ENCODE data around the gene YIF1B. TPM values are rescaled to one million over a fixed set of nuclear protein-coding genes. Genes with fewer than 3 reads are reported as not detected.
"Not testable (repeated sequence)": the region's sequence is repeated elsewhere in the genome, so short reads cannot be mapped to it uniquely, and the experiment has no call there.

The YIF1B gene
- total RNA-seq, 1 donor from 2014 or later, result 84.7 TPM

DNA sequence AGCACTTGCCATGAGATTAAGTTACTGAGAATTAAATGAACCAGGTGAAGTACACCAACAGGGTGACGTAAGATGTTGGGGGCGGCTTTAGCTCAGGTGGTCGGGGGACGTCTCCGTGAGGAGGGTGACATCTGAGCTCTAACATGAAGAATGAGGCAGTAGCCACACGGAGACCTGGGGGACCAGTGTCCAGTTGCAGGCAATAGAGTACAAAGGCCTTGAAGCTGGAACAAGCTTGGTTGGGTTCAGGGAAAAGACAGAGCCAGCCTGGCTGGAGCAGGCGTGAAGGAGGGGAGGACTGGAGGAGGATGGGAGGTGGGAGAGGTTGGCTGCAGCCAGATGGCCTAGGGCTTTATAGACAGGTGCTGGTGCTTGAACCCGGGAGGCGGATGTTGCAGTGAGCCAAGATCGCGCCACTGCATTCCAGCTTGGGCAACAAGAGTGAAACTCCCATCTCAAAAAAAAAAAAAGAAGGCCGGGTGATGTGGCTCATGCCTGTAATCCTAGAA, 49.8 kb downstream of the YIF1B start:
- intact Hi-C loops (cut with micrococcal nuclease), result loop anchor here (2.0 kb wide), 1 partner anchor 51 kb away; no protein-coding TSS in a partner anchor
- Mint-ChIP-seq H3K36me3 (ENCODE audit: low read depth) (peaks cover 5% of the 10 kb centered on the region), H3K27ac (peak overlapping the region; percentile 75), H3K27me3 (no peaks in the 10 kb centered on the region), H3K4me3 (peak overlapping the region; percentile 88), H3K9me3 (no peaks in the 10 kb centered on the region), H3K4me1 (peaks cover 42% of the 10 kb centered on the region)
- DNase-seq, result no peak

DNA sequence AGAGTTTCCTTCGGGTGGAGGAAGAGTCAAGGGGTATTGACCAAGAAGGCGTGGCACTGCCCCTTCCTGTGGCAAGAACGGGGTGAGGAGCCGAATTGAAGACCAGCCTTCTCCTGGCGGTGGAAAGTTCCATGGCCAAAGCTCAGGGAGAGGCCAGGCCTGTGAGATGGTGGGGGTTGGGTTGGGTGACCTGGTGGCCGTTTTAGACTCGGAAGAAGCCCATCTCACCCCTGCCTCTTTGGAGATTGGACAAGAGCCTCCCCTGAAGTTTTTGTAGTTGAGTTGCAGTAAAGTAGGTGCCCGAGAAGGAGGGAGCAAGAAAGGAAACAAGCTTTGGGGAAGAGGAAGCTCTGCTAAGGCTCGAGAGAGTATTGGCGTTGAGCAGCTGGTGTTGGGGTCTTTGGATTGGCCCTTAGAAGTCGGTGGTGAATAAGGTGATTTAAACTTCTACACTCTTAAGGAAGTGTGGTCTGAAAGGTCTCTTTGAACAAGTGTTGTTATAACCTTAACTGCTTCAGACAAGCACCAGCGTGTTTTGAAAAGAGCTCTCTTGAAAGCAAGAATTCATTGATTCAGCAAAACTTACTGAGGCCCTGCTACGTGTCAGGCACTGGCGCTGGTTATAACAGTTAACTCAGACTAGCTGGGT, 50.4 kb downstream of the YIF1B start:
- intact Hi-C loops (cut with micrococcal nuclease), result loop anchor here (2.0 kb wide), 1 partner anchor 51 kb away; no protein-coding TSS in a partner anchor
- DNase-seq, result peak; percentile 64
- Mint-ChIP-seq H3K4me3 (peak overlapping the region; percentile 88), H3K4me1 (peaks cover 41% of the 10 kb centered on the region), H3K9me3 (no peaks in the 10 kb centered on the region), H3K27ac (peak overlapping the region; percentile 75), H3K27me3 (no peaks in the 10 kb centered on the region), H3K36me3 (ENCODE audit: low read depth) (peaks cover 3% of the 10 kb centered on the region)

DNA sequence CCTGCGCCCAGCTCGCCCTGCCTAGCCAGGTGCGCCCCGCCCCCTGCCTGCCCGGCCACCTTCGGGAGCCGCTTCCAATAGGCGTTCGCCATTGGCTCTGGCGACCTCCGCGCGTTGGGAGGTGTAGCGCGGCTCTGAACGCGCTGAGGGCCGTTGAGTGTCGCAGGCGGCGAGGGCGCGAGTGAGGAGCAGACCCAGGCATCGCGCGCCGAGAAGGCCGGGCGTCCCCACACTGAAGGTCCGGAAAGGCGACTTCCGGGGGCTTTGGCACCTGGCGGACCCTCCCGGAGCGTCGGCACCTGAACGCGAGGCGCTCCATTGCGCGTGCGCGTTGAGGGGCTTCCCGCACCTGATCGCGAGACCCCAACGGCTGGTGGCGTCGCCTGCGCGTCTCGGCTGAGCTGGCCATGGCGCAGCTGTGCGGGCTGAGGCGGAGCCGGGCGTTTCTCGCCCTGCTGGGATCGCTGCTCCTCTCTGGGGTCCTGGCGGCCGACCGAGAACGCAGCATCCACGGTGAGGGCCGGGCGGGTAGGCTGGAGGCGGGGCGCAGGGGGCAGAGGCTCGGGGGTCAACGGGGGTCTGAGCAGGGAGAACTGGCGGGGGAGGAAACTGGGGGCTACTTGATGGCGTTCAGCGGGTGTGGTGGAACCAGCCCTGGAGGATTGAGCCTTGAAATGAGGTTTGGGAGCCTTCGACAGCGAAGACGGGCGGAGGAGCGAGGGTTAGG, 51.1 kb downstream of the YIF1B start, which contains the start of gene SPINT2:
Gene SPINT2 (plus strand): TSS at position 88 of the 727 bp plus-strand sequence. CDS start 320 bp downstream, at position 408.
- H3K36me3 Mint-ChIP-seq (ENCODE audit: low read depth), result peaks cover 3% of the 10 kb centered on the region
- no peaks in the 10 kb centered on the region for H3K27me3 Mint-ChIP-seq
- H3K9me3 Mint-ChIP-seq, result no peaks in the 10 kb centered on the region
- DNase-seq, result peak; percentile 66
- peak within 1 kb of the TSS; percentile 88 for H3K4me3 Mint-ChIP-seq
- peaks cover 37% of the 10 kb centered on the region for H3K4me1 Mint-ChIP-seq
- intact Hi-C loops (cut with micrococcal nuclease), result loop anchor here (1.0 to 2.0 kb wide), 3 partner anchors 8 to 71 kb away; partner anchors contain the start of genes CATSPERG and PPP1R14A
- H3K27ac Mint-ChIP-seq, result peak within 1 kb of the TSS; percentile 95

DNA sequence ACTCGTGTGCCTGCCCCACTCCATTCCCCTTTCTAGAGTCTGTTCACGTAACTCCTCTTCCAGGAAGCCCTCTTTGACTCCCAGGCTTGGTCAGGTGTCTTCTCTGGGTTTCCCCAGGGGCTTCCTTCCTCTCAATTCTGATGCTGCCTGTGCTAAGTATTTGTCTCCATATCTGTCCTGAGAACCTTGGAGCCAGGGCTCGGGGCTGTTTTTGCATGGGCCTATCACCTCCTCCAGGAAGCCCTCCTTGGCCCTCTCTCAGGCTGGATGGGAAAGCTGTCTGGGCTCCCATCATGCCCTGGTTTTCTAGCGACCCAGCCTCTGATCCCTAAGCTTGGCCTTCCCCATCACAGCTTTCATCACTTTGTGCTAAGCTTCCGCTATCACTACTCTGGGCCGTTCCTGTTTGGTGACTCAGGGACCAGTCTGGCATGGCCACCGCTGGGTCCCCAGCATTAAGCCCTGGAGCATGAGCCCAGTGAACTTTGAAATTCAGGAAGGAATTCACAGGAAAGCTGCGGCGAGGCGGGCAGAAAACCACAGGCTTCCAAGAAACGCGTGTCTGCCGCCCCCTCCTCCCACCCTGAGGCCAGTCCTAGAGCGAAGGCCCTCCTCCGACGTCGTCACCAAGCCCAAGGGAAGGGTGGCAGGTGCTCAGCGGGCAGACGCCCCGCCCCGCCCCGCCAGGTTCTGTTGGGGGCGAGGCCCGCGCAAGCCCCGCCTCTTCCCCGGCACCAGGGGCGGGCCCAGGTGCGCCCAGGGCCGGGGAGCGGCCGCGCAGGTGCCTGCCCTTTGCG, 51.9 kb downstream of the YIF1B start:
- no peaks in the 10 kb centered on the region for H3K27me3 Mint-ChIP-seq
- DNase-seq, result peak; percentile 94
- H3K36me3 Mint-ChIP-seq (ENCODE audit: low read depth), result peaks cover 3% of the 10 kb centered on the region
- intact Hi-C loops (cut with micrococcal nuclease), result loop anchor here (1.0 to 2.0 kb wide), 3 partner anchors 8 to 71 kb away; partner anchors contain the start of genes CATSPERG and PPP1R14A
- no peaks in the 10 kb centered on the region for H3K9me3 Mint-ChIP-seq
- peak overlapping the region; percentile 95 for H3K27ac Mint-ChIP-seq
- H3K4me1 Mint-ChIP-seq, result peaks cover 39% of the 10 kb centered on the region
- H3K4me3 Mint-ChIP-seq, result peak overlapping the region; percentile 88

DNA sequence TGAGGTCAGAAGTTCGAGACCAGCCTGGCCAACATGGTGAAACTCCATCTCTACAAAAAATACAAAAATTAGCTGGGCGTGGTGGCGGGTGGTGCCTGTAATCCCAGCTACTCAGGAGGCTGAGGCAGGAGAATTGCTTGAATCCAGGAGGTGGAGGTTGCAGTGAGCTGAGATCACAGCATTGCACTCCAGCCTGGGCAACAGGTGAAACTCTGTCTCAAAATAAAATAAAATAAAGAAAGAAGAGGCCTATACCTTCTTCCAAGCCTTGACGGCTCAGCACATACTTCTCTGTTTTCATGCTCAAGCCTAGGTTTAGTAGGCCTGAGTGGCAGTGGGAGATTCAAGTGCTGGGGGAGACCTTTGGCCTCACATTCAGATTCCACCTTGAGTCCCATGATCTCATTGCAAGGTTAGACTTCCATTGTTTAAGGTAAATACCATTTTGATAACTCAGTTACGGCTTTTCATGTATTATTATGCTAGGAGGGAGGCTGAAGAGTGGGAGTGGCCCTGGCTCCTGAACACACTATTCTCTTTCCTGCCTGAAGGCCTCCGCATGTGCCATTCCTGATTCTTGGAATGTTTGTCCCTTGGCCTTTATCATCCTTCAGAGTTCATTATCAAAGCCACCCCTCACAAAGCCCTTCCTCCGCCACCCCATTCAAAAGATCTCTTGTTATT, 53.0 kb downstream of the YIF1B start:
- no peak for DNase-seq
- no peaks in the 10 kb centered on the region for H3K9me3 Mint-ChIP-seq
- H3K27ac Mint-ChIP-seq, result peak overlapping the region; percentile 80
- intact Hi-C loops (cut with micrococcal nuclease), result no loop called here
- H3K4me1 Mint-ChIP-seq, result peaks cover 37% of the 10 kb centered on the region
- no peaks in the 10 kb centered on the region for H3K27me3 Mint-ChIP-seq
- H3K4me3 Mint-ChIP-seq, result peak overlapping the region; percentile 88
- H3K36me3 Mint-ChIP-seq (ENCODE audit: low read depth), result peaks cover 3% of the 10 kb centered on the region

DNA sequence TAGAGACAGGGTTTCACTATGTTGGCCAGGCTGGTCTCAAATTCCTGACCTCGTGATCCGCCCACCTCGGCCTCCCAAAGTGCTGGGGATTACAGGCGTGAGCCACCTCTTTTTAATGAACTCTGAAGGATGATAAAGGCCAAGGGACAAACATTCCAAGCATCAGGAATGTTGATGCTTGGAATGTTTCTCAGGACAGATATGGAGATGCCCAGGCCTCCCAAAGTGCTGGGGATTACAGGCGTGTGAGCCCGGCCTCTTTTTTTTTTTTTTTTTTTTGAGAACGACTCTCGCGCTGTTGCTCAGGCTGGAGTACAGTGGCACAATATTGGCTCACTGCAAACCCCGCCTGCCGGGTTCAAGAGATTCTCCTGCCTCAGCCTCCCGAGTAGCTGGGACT, 53.8 kb downstream of the YIF1B start:
- intact Hi-C loops (cut with micrococcal nuclease); H3K36me3 Mint-ChIP-seq (ENCODE audit: low read depth); H3K27ac Mint-ChIP-seq; H3K4me3 Mint-ChIP-seq; H3K9me3 Mint-ChIP-seq; DNase-seq; H3K27me3 Mint-ChIP-seq: not testable (repeated sequence)
- H3K4me1 Mint-ChIP-seq, result peaks cover 31% of the 10 kb centered on the region

DNA sequence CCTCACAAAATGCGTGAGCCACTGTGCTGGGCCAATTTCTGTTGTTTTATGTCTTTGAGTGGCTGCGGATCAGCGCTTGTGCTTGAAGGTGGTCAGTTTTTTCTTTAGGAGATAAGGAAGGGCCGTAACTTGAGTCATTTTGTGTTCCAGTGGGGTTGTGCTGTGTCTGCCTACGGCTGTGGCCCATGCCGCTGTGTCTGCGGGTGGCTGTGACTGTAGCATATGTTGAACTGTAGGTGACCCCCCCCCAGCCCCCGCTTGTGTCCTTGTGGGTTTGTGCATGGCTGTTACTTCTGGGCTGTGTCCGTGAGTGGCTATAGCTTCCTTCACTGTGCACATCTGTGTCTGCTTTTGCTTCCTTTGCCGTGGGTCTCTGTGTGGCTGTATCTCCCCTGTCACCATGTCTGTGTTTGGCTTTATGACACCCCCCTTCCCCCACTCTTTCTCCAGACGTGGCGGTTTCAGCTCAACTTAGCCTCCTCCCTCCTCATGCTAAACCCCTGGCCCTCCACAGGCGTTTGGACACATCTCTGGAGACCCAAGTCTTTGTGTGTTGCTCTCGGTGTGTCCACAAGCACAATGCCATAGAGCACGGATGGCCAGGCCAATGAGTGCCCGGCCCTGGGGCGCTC, 60.2 kb downstream of the YIF1B start:
- Mint-ChIP-seq H3K4me1 (peaks cover 28% of the 10 kb centered on the region), H3K36me3 (ENCODE audit: low read depth) (peaks cover 6% of the 10 kb centered on the region), H3K27ac (peak overlapping the region; percentile 80), H3K27me3 (peaks cover 12% of the 10 kb centered on the region), H3K9me3 (no peaks in the 10 kb centered on the region), H3K4me3 (peak overlapping the region; percentile 89)
- intact Hi-C loops (cut with micrococcal nuclease), result loop anchor here (1.0 kb wide), 1 partner anchor 9 kb away; the partner anchor contains the start of gene SPINT2
- peak; percentile 66 for DNase-seq

DNA sequence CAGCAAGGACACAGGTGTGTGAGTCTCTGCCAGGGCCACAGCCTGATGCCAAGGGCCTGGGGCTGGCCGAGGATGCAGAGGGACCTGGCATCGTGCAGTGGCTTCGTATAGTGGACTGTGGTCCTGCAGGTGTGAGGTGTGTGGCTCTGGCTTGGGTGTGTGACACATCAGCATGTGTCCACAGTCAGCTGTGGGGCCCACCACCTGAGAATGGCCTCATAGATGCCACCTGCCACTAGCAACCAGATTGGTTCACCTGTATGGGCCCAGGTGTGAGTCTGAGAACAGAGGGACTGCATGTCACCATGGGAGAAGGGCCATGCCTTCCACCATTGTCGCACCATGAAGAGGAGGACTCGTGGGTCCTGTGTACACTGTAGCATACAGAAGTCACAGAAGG, 62.0 kb downstream of the YIF1B start:
- peaks cover 12% of the 10 kb centered on the region for H3K27me3 Mint-ChIP-seq
- no peak for DNase-seq
- H3K9me3 Mint-ChIP-seq, result no peaks in the 10 kb centered on the region
- H3K27ac Mint-ChIP-seq, result peak overlapping the region; percentile 71
- H3K4me3 Mint-ChIP-seq, result peak overlapping the region; percentile 58
- H3K4me1 Mint-ChIP-seq, result peaks cover 26% of the 10 kb centered on the region
- intact Hi-C loops (cut with micrococcal nuclease), result no loop called here
- H3K36me3 Mint-ChIP-seq (ENCODE audit: low read depth), result peaks cover 6% of the 10 kb centered on the region

Other genes with a start within 250 kb of the YIF1B start
- gene DPF1, start 91.7 kb downstream of the YIF1B start, total RNA-seq, result 1.8 and 2.0 TPM in 2 replicates
- 60.3 and 61.1 TPM in 2 replicates for gene PPP1R14A, start 59.6 kb downstream of the YIF1B start, total RNA-seq
- gene SPINT2, start 51.4 kb downstream of the YIF1B start, total RNA-seq, result 69.6 and 70.7 TPM in 2 replicates
- 0.52 TPM in 1 of 2 replicates, not detected in the other for gene C19orf33, start 11.7 kb downstream of the YIF1B start, total RNA-seq
- gene KCNK6, start 3.9 kb upstream of the YIF1B start, total RNA-seq, result 18.7 and 20.1 TPM in 2 replicates
- gene CATSPERG, start 19.9 kb upstream of the YIF1B start, total RNA-seq, result 3.4 and 3.7 TPM in 2 replicates
- 314 and 315 TPM in 2 replicates for gene PSMD8, start 58.6 kb upstream of the YIF1B start, total RNA-seq
- 0.47 and 1.0 TPM in 2 replicates for gene GGN, start 72.1 kb upstream of the YIF1B start, total RNA-seq
- gene SPRED3, start 72.8 kb upstream of the YIF1B start, total RNA-seq, result 2.9 and 3.0 TPM in 2 replicates
- 25.3 and 30.4 TPM in 2 replicates for gene FAM98C, start 87.1 kb upstream of the YIF1B start, total RNA-seq
- gene RASGRP4, start 110.3 kb upstream of the YIF1B start, total RNA-seq, result 2.1 and 2.2 TPM in 2 replicates
- gene RYR1, start 117.7 kb upstream of the YIF1B start, total RNA-seq, result 3.6 and 4.0 TPM in 2 replicates